Colon (tissue), 2 donors: Measurements from ENCODE around the gene DDA1.
"Not testable (repeated sequence)": the region's sequence is repeated elsewhere in the genome, so short reads cannot be mapped to it uniquely, and the experiment has no call there.

Experiments
- FAIRE-seq: peaks from 2 replicates; lab custom pipeline; 2012; peaks lifted over from hg19 to GRCh38; lab: Jason Lieb, UNC
- donor health status: control.
- donor health status: control.

DDA1 gene

GRCh38 chr19:17347877-17348276 is 38.5 kb downstream of the DDA1 start:
- FAIRE-seq = no peak

- no peak for FAIRE-seq
Observed at GRCh38 chr19:17348700-17349099, 39.3 kb downstream of the DDA1 start.

GRCh38 chr19:17351815-17352435 is 42.6 kb downstream of the DDA1 start:
- no peak for FAIRE-seq

GRCh38 chr19:17352608-17353280 is 43.4 kb downstream of the DDA1 start:
- FAIRE-seq = no peak

GRCh38 chr19:17353386-17353785 is 44.0 kb downstream of the DDA1 start:
- no peak for FAIRE-seq

- no peak for FAIRE-seq
Observed at GRCh38 chr19:17357078-17357666, 47.8 kb downstream of the DDA1 start.

- no peak for FAIRE-seq
Observed at GRCh38 chr19:17357724-17358123, 48.4 kb downstream of the DDA1 start.

- no peak for FAIRE-seq
Observed at GRCh38 chr19:17358395-17358794, 49.0 kb downstream of the DDA1 start.

- no peak for FAIRE-seq
Observed at GRCh38 chr19:17359905-17360800, 50.8 kb downstream of the DDA1 start.

GRCh38 chr19:17363852-17364605 is 54.7 kb downstream of the DDA1 start:
- not testable (repeated sequence) for FAIRE-seq

- FAIRE-seq = no peak
Observed at GRCh38 chr19:17365361-17365760, 56.0 kb downstream of the DDA1 start.

GRCh38 chr19:17370026-17370587 is 60.7 kb downstream of the DDA1 start:
- FAIRE-seq = no peak
